K562 (cell line): ENCODE data around the gene SAP30BP. TPM values are rescaled to one million over a fixed set of nuclear protein-coding genes. Genes with fewer than 3 reads are reported as not detected.

ENCODE experiments used
- CTBP1 ChIP-seq: fragments of 450-650 bp; IDR thresholded peaks from 2 replicates; pipeline ENCODE4 v1.6.1; 2016; ENCODE audit warnings: borderline replicate concordance
- DEAF1 ChIP-seq: fragments of 450-650 bp; formaldehyde crosslinking; IDR thresholded peaks from 2 replicates; pipeline ENCODE4 v1.4.0; 2020; ENCODE audit warnings: mild to moderate bottlenecking, moderate library complexity
- EGR1 ChIP-seq: fragments of 450-650 bp; conservative IDR thresholded peaks from 2 replicates; pipeline ENCODE4 v1.6.1; 2017; ENCODE audit warnings: mild to moderate bottlenecking
- FOXP4 ChIP-seq: sonication (generic); formaldehyde crosslinking; IDR thresholded peaks from 2 replicates; pipeline ENCODE4 v1.8.0; 2022; ENCODE audit warnings: mild to moderate bottlenecking, missing genetic modification reagents, borderline replicate concordance
- KAT7 ChIP-seq: sonication (generic); formaldehyde crosslinking; IDR thresholded peaks from 2 replicates; pipeline ENCODE4 v1.8.0; 2022; ENCODE audit warnings: missing genetic modification reagents, mild to moderate bottlenecking, borderline replicate concordance
- MTA3 ChIP-seq: fragments of 450-650 bp; formaldehyde crosslinking; IDR thresholded peaks from 2 replicates; pipeline ENCODE4 v1.6.1; 2017; ENCODE audit warnings: mild to moderate bottlenecking, borderline replicate concordance
- MYC ChIP-seq, 2 experiments: fragments of 250-450 bp in 1 of 2; sonication (Bioruptor Pico) in 1 of 2; IDR thresholded peaks; 2 replicates each; pipeline versions ENCODE4 v1.5.1 to v1.6.1; 2012 to 2021; ENCODE audit warnings: low read depth in 2 of 2, borderline replicate concordance in 1 of 2, improper control_type of control experiment in 1 of 2, low read length in 1 of 2, mild to moderate bottlenecking in 1 of 2, moderate library complexity in 1 of 2
- NBN ChIP-seq: fragments of 450-650 bp; IDR thresholded peaks from 2 replicates; pipeline ENCODE4 v1.6.1; 2016; ENCODE audit warnings: low read depth, mild to moderate bottlenecking
- NRF1 ChIP-seq, 2 experiments: fragments of 450-650 bp; IDR thresholded peaks in 1 of 2; conservative IDR thresholded peaks in 1 of 2; 2 replicates each; pipeline ENCODE4 v1.6.1; 2014; ENCODE audit warnings: mild to moderate bottlenecking in 2 of 2
- RCOR1 ChIP-seq, 2 experiments: IDR thresholded peaks; 2 replicates each; pipeline ENCODE4 v1.6.1; 2012; ENCODE audit warnings: low read depth in 2 of 2, low read length in 2 of 2, borderline replicate concordance in 1 of 2, improper control_type of control experiment in 1 of 2
- SMC3 ChIP-seq: conservative IDR thresholded peaks from 2 replicates; pipeline ENCODE4 v1.6.1; 2011; ENCODE audit warnings: low read depth, low read length, improper control_type of control experiment; ENCODE audit not compliant: insufficient read depth
- ZBTB33 ChIP-seq: sonication (generic); formaldehyde crosslinking; IDR thresholded peaks from 2 replicates; pipeline ENCODE4 v1.8.1; 2023; ENCODE audit warnings: mild to moderate bottlenecking, missing genetic modification reagents
- ZNF695 ChIP-seq: fragments of 450-650 bp; formaldehyde crosslinking; IDR thresholded peaks from 2 replicates; pipeline ENCODE4 v1.4.0; 2020; ENCODE audit warnings: mild to moderate bottlenecking, moderate library complexity
- ZNF830 ChIP-seq: fragments of 250-450 bp; sonication (Bioruptor Pico); IDR thresholded peaks from 2 replicates; pipeline ENCODE4 v1.5.0; 2021; ENCODE audit warnings: mild to moderate bottlenecking
- polyA plus RNA-seq, 8 experiments: library from polyadenylated mRNA; depleted of rRNA in 4 of 8; stranded (reverse) in 5 of 8; unstranded in 3 of 8; fragments of >200 nt; fragmentation: Nextera tagmentation in 2 of 8; fragmentation: Illumina TruSeq in 1 of 8; extraction: Ambion mirVana in 2 of 8; extraction: Trizol in 1 of 8; gene quantifications; 2 replicates each; pipeline versions ENCODE4 v1.2.1 to v1.2.3, GENCODE V29; 2011 to 2014; ENCODE audit warnings: inconsistent platforms in 1 of 8, missing spikeins in 1 of 8
- total RNA-seq, 7 experiments: library from RNA; depleted of rRNA in 6 of 7; stranded (reverse); fragments of >200 nt in 6 of 7; fragmentation: Illumina TruSeq in 2 of 7; extraction: Trizol in 2 of 7; gene quantifications; 2 replicates each; pipeline versions ENCODE4 v1.2.1 to v1.2.3, GENCODE V29; 2011 to 2021; ENCODE audit warnings: low replicate concordance in 1 of 7
- TF ChIP-seq, protein P1 (sequence below): sonication (generic); formaldehyde crosslinking; IDR thresholded peaks from 2 replicates; pipeline ENCODE4 v1.8.0; 2022; ENCODE audit warnings: missing genetic modification reagents, mild to moderate bottlenecking, moderate library complexity, borderline replicate concordance
- TF ChIP-seq, protein P2 (sequence below): fragments of 450-650 bp; formaldehyde crosslinking; IDR thresholded peaks from 2 replicates; pipeline ENCODE4 v1.4.0; 2022; ENCODE audit warnings: mild to moderate bottlenecking, moderate library complexity

Gene SAP30BP
- total and polyA plus RNA-seq, 9 of the 15 experiments (the other 6 are each of a cell fraction or from before 2014, with no cell fraction given): 45.3 to 154 (median 71.7) TPM

GRCh38 chr17:75749545-75750389, 82.6 kb downstream of the SAP30BP start (continued):
- TF ChIP-seq, protein P1, sequence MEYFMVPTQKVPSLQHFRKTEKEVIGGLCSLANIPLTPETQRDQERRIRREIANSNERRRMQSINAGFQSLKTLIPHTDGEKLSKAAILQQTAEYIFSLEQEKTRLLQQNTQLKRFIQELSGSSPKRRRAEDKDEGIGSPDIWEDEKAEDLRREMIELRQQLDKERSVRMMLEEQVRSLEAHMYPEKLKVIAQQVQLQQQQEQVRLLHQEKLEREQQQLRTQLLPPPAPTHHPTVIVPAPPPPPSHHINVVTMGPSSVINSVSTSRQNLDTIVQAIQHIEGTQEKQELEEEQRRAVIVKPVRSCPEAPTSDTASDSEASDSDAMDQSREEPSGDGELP (CRISPR knock-in tag): peak; percentile 49; the same call in 1 of the 2 replicates
- 0 out of 2 replicates have a peak, but pooled peaks have one; percentile 57 for TF ChIP-seq FOXP4 (CRISPR knock-in tag)
- TF ChIP-seq ZNF830 (CRISPR knock-in tag): no peak
- TF ChIP-seq EGR1: no peak
- TF ChIP-seq ZBTB33 (CRISPR knock-in tag): 0 out of 2 replicates have a peak, but pooled peaks have one; percentile 39
- peak in 1 of 2 experiments; percentile 48; a peak in 2 of 4 replicates for TF ChIP-seq NRF1 (conservative IDR thresholded peaks at IDR 0.05 in 1 of 2, IDR thresholded peaks at IDR 0.05 in 1 of 2)
- no peak for TF ChIP-seq KAT7 (CRISPR knock-in tag)
- TF ChIP-seq CTBP1: peak; percentile 57; the same call in 1 of the 2 replicates
- TF ChIP-seq RCOR1 (IDR thresholded peaks at IDR 0.05; ENCODE audit: borderline replicate concordance in 1 of 2, low read depth in 2 of 2, low read length in 2 of 2): 0 out of 4 replicates have a peak, but pooled peaks of 1 of the 2 experiments have one; percentile 5
- TF ChIP-seq MYC (IDR thresholded peaks at IDR 0.05; ENCODE audit: low read depth, low read length): 0 out of 2 replicates have a peak, but pooled peaks have one; percentile 29
- no peak for TF ChIP-seq MYC (CRISPR knock-in tag; IDR thresholded peaks at IDR 0.05; ENCODE audit: borderline replicate concordance, low read depth)
- TF ChIP-seq DEAF1 (CRISPR knock-in tag): peak; percentile 52
- TF ChIP-seq, protein P2, sequence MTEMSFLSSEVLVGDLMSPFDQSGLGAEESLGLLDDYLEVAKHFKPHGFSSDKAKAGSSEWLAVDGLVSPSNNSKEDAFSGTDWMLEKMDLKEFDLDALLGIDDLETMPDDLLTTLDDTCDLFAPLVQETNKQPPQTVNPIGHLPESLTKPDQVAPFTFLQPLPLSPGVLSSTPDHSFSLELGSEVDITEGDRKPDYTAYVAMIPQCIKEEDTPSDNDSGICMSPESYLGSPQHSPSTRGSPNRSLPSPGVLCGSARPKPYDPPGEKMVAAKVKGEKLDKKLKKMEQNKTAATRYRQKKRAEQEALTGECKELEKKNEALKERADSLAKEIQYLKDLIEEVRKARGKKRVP (CRISPR knock-in tag): 0 out of 2 replicates have a peak, but pooled peaks have one; percentile 28
- peak; percentile 78 for TF ChIP-seq SMC3
- peak; percentile 52; the same call in 1 of the 2 replicates for TF ChIP-seq MTA3
- TF ChIP-seq ZNF695 (CRISPR knock-in tag): no peak
- no peak for TF ChIP-seq NBN
